Smooth muscle cell (in vitro differentiated cells): ENCODE data around the gene SPAG17. TPM values are rescaled to one million over a fixed set of nuclear protein-coding genes. Genes with fewer than 3 reads are reported as not detected.
"Not testable (repeated sequence)": the region's sequence is repeated elsewhere in the genome, so short reads cannot be mapped to it uniquely, and the experiment has no call there.

Experiments used
- DNase-seq: peaks from one replicate; lab custom pipeline; 2025; ENCODE audit not compliant: unreplicated experiment; lab: John Stamatoyannopoulos, UW
- H2AFZ ChIP-seq: fragments of 200-600 bp; sonication (generic); 2 replicates; pipeline ENCODE4 v1.6.0; 2016; ENCODE audit warnings: antibody characterized with exemption, low read depth, mild to moderate bottlenecking
- H3F3A ChIP-seq: fragments of 200-600 bp; sonication (generic); 2 replicates; pipeline ENCODE4 v1.6.0; 2017; ENCODE audit warnings: antibody characterized with exemption, low read depth
- H3K27ac ChIP-seq: fragments of 200-600 bp; sonication (generic); 2 replicates; pipeline ENCODE4 v1.5.1; 2016; ENCODE audit warnings: low read depth, mild to moderate bottlenecking
- H3K27me3 ChIP-seq: fragments of 200-600 bp; sonication (generic); 2 replicates; pipeline ENCODE4 v1.6.1; 2016; ENCODE audit warnings: low read depth, mild to moderate bottlenecking
- H3K36me3 ChIP-seq: fragments of 200-600 bp; sonication (generic); 2 replicates; pipeline ENCODE4 v1.5.1; 2016; ENCODE audit warnings: low read depth
- H3K4me1 ChIP-seq: fragments of 200-600 bp; sonication (generic); 2 replicates; pipeline ENCODE4 v1.5.1; 2016; ENCODE audit warnings: low read depth
- H3K4me2 ChIP-seq: fragments of 200-600 bp; sonication (generic); 2 replicates; pipeline ENCODE4 v1.6.0; 2016; ENCODE audit warnings: mild to moderate bottlenecking
- H3K4me3 ChIP-seq: fragments of 200-600 bp; sonication (generic); 2 replicates; pipeline ENCODE4 v1.5.1; 2016; ENCODE audit warnings: mild to moderate bottlenecking
- H3K79me2 ChIP-seq: fragments of 200-600 bp; sonication (generic); 2 replicates; pipeline ENCODE4 v1.6.0; 2016; ENCODE audit warnings: low read depth, mild to moderate bottlenecking
- H3K9ac ChIP-seq: fragments of 200-600 bp; sonication (generic); 2 replicates; pipeline ENCODE4 v1.6.0; 2016; ENCODE audit warnings: low read depth
- H3K9me3 ChIP-seq: fragments of 200-600 bp; sonication (generic); replicated peaks from 2 replicates; pipeline ENCODE4 v1.5.1; 2016; ENCODE audit warnings: low read depth
- H4K20me1 ChIP-seq: fragments of 200-600 bp; sonication (generic); 2 replicates; pipeline ENCODE4 v1.6.0; 2016; ENCODE audit warnings: low read depth
- WGBS: methylation state at CpG from one replicate; pipeline ENCODE4 v1.1.7; 2016; ENCODE audit warnings: low lambda C conversion rate; 5-methylcytosine and 5-hydroxymethylcytosine counted together
- polyA plus RNA-seq: library from polyadenylated mRNA; unstranded; fragments of >200 nt; fragmentation: Nextera tagmentation; extraction: Ambion mirVana; gene quantifications from 2 replicates; pipeline ENCODE4 v1.2.1, GENCODE V29; 2016
- total RNA-seq: library from RNA; depleted of rRNA; stranded (reverse); fragments of >200 nt; gene quantifications from 2 replicates; pipeline ENCODE4 v1.2.3, GENCODE V29; 2014
- TF ChIP-seq, protein P1 (sequence below): fragments of 200-600 bp; sonication (generic); IDR thresholded peaks from 2 replicates; pipeline ENCODE4 v1.5.1; 2017; ENCODE audit warnings: borderline replicate concordance, mild to moderate bottlenecking, antibody characterized with exemption; ENCODE audit not compliant: insufficient read depth, poor library complexity, severe bottlenecking

The SPAG17 gene
- total and polyA plus RNA-seq, 2 experiments from 2014 or later = 1.1 to 11.1 TPM

- peaks cover 44% of the 10 kb centered on the region for H4K20me1 ChIP-seq
- no peaks in the 10 kb centered on the region for H3K9me3 ChIP-seq
- peak overlapping the region; percentile 55 for H3K9ac ChIP-seq
- peak overlapping the region; percentile 77 for H3K4me3 ChIP-seq
- peak overlapping the region; percentile 53 for H3K27ac ChIP-seq
- WGBS = under 1% methylated on average over 24 of the region's 24 CpGs
- H3K4me2 ChIP-seq = peak overlapping the region; percentile 89
- peaks cover 75% of the 10 kb centered on the region for H3K79me2 ChIP-seq
- no peaks in the 10 kb centered on the region for H3K36me3 ChIP-seq
- H3K27me3 ChIP-seq = no peaks in the 10 kb centered on the region
- no peaks in the 10 kb centered on the region for H3F3A ChIP-seq
- TF ChIP-seq, protein P1, sequence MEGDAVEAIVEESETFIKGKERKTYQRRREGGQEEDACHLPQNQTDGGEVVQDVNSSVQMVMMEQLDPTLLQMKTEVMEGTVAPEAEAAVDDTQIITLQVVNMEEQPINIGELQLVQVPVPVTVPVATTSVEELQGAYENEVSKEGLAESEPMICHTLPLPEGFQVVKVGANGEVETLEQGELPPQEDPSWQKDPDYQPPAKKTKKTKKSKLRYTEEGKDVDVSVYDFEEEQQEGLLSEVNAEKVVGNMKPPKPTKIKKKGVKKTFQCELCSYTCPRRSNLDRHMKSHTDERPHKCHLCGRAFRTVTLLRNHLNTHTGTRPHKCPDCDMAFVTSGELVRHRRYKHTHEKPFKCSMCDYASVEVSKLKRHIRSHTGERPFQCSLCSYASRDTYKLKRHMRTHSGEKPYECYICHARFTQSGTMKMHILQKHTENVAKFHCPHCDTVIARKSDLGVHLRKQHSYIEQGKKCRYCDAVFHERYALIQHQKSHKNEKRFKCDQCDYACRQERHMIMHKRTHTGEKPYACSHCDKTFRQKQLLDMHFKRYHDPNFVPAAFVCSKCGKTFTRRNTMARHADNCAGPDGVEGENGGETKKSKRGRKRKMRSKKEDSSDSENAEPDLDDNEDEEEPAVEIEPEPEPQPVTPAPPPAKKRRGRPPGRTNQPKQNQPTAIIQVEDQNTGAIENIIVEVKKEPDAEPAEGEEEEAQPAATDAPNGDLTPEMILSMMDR = no peak
- peaks cover 19% of the 10 kb centered on the region for H3K4me1 ChIP-seq
- peak; percentile 48 for DNase-seq
- H2AFZ ChIP-seq = peak overlapping the region; percentile 85
These were observed 256.1 kb downstream of the SPAG17 start for GRCh38 chr1:117928881-117929342.

DNA sequence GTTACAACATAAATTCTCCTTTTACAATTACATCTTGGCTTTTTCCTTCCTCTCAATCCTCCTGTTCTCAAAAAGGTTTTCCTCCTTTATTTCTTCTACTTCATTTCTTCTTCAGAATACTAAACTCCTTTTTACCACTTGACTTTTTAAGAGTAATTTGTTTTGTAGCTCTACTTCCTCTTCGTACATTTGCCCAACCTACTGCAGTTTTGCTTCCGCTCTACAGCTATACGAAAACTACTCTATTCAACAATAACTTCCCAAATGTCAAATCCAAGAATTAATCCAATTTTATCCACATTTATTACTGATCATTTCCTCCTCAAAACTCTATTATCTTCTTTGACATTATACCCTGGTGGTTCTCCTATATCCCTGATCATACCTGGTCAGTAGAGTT lies 259.0 kb downstream of the SPAG17 start:
- WGBS = 98% methylated on average over 3 of the region's 3 CpGs
- H3K4me3 ChIP-seq = no peak overlapping the region
- H3K36me3 ChIP-seq = no peaks in the 10 kb centered on the region
- H3K9ac ChIP-seq = no peak overlapping the region
- H3K4me1 ChIP-seq = peaks cover 18% of the 10 kb centered on the region
- no peaks in the 10 kb centered on the region for H3K9me3 ChIP-seq
- H3K27ac ChIP-seq = no peak overlapping the region
- H2AFZ ChIP-seq = no peak overlapping the region
- no peak for DNase-seq
- no peaks in the 10 kb centered on the region for H3K27me3 ChIP-seq
- no peak overlapping the region for H3K4me2 ChIP-seq
- H3K79me2 ChIP-seq = peaks cover 69% of the 10 kb centered on the region
- TF ChIP-seq, protein P1 = no peak
- H4K20me1 ChIP-seq = peaks cover 58% of the 10 kb centered on the region
- no peaks in the 10 kb centered on the region for H3F3A ChIP-seq

- not testable (repeated sequence) for H3K4me3 ChIP-seq, H3K9me3 ChIP-seq, H3K27ac ChIP-seq, H3K4me1 ChIP-seq, H3K27me3 ChIP-seq, H2AFZ ChIP-seq, H3K9ac ChIP-seq, H3K4me2 ChIP-seq, H3F3A ChIP-seq, DNase-seq
- WGBS = 90% methylated on average over 7 of the region's 7 CpGs
- Histone ChIP-seq H3K36me3 (peaks cover 17% of the 10 kb centered on the region), H4K20me1 (peaks cover 56% of the 10 kb centered on the region), H3K79me2 (peaks cover 46% of the 10 kb centered on the region)
These were observed 262.3 kb downstream of the SPAG17 start for GRCh38 chr1:117922717-117923116.

GRCh38 chr1:117921991-117922390 lies 263.0 kb downstream of the SPAG17 start:
- no peak overlapping the region for H3K27ac ChIP-seq
- 97% methylated on average over 2 of the region's 2 CpGs for WGBS
- no peaks in the 10 kb centered on the region for H3K27me3 ChIP-seq
- no peak for DNase-seq
- H4K20me1 ChIP-seq = peaks cover 49% of the 10 kb centered on the region
- peaks cover 39% of the 10 kb centered on the region for H3K79me2 ChIP-seq
- peaks cover 23% of the 10 kb centered on the region for H3K36me3 ChIP-seq
- H3K4me2 ChIP-seq = no peak overlapping the region
- no peaks in the 10 kb centered on the region for H3K9me3 ChIP-seq
- no peaks in the 10 kb centered on the region for H3K4me1 ChIP-seq
- TF ChIP-seq, protein P1 = no peak
- H2AFZ ChIP-seq = no peak overlapping the region
- no peaks in the 10 kb centered on the region for H3F3A ChIP-seq
- H3K9ac ChIP-seq = no peak overlapping the region
- no peak overlapping the region for H3K4me3 ChIP-seq
